LoVo (cell line): ENCODE data around the gene CD164L2.

ENCODE experiments used
- DNase-seq: peaks from one replicate; pipeline ENCODE4 v3.0.0-alpha.2; 2016; ENCODE audit warnings: low spot score

The CD164L2 gene

DNA sequence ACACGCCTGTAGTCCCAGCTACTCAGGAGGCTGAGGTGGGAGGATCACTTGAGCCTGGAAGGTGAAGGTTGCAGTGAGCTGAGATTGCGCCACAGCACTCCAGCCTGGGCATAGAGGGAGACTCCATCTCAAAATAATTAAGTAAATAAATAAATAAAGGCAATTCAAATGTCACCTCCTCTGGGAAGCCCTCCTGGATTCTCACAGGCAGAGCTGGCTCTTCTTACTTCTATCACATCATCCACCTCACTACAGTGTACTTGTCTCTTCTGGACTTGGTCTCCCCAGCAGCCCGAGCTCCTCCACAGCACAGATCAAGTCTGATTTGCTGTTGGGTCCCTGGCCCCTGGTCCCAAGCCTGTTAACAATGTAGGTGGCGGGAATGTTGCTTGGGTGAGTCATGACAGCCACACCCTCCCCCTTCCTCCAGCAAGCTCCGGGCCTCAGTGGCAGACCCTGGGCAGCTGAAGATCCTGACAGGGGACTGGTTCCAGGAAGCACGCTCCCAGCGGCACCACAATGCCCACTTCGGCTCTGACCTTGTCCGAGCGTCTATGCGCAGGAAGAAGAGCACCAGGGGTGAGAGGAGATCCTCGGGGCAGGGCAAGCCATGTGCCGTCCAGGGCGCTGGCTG lies 36.0 kb downstream of the CD164L2 start:
- DNase-seq, result peak; percentile 42

DNA sequence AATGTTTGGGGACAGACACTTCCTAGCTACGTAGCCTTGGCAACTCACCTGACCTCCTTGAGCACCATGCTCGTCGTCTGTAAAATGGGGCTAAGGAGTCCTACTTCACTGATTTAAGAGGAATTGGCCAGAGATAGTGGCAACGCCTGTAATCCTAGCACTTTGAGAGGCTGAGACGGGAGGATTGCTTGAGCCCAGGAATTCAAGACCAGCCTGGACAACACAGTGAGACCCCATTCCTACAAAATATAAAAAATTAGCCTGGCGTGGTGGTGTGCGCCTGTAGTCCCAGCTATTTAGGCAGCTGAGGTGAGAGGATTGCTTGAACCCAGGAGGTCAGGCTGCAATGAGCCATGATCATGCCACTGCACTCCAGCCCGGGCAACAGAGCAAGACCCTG lies 36.8 kb downstream of the CD164L2 start:
- DNase-seq, result no peak

DNA sequence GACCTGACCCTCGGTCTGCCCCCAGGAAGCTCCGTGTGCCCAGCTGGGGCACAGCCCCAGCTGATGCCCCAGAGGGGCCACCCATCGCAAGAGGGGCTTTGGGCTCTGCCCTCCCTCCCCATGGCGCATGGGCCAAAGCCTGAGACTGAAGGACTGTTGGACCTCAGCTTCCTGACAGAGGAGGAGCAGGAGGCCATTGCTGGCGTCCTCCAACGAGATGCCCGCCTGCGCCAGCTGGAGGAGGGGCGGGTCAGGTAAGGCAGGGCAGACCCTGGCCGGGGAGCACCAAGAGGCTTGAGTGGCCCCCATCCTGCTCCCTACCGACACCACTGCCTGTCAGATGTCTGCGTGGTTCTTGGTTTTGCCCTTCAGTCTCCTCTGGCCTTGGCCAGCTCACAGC lies 37.9 kb downstream of the CD164L2 start:
- DNase-seq, result no peak

DNA sequence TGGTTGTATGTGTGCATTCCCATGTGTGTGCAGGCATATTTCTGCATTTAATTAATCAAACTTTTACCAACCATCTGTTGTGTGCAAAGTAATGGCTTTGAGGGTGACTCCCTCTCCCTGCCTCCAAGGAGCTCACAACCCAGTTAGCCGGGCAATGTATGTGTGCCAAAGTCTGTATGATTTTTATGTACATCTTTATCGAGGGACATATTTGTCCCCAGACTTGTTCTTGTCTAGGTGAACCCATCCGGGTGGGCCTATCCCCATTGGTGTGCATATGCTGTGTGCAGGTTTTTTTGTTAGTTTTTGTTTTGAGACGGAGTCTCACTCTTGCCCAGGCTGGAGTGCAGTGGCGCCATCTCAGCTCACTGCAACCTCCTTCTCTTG lies 39.5 kb downstream of the CD164L2 start:
- no peak for DNase-seq

DNA sequence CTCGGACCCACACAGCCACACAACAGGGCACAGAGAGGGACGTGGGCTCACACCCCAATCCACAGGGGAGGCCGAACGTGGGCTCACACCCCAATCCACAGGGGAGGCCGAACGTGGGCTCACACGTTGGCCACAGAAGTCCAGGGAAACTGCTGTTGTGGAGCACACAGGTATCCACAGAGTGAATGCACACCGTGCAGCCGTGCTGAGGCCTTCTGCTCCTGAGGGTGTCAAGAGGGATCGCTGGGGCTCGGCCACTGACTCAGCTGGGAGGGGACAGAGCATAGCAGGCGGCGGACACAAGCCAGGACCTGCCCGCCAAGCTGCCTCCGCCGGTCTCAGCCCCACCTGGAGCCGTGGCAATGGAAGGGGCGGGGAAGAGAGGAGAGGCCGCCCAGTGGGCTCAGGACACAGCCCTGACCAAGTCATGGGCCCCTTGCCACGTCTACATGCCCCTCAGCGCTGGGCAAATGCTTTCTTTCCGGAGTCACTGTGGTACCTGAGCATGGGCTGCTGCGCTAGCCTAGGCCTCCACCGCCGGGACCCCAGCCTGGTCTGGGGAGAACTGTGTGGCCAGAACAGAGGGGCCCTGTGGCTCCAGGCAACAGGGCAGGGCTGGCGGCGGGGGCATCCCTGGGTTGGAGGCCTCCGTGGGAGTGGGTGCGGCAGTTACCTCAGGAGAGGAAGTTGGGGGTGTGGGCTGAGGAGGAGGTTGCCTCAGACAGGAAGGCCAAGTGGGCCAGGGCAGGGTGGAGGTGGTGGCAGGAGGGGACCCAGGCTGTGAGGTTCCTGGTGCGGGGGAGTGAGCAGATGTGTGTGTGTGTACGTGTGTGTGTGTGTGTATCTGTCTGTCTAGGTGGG lies 40.1 kb downstream of the CD164L2 start:
- peak; percentile 44 for DNase-seq

DNA sequence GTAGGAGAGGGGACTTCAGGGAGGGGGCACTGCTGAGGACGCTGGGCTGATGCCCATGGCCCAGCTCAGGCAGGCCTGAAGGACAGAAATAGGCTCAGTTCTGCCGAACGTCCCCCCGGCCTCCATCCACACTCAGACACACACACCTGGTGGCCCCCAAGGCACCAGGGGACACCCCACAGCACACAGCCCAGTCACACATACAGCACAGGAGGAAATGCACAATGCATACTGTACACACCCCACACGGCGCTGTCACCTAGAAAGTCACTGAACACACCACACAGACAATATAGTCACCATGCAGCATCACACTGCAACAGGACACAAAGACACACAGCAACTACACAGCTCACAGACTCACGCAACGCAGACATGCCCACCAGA lies 40.7 kb downstream of the CD164L2 start:
- DNase-seq, result no peak

DNA sequence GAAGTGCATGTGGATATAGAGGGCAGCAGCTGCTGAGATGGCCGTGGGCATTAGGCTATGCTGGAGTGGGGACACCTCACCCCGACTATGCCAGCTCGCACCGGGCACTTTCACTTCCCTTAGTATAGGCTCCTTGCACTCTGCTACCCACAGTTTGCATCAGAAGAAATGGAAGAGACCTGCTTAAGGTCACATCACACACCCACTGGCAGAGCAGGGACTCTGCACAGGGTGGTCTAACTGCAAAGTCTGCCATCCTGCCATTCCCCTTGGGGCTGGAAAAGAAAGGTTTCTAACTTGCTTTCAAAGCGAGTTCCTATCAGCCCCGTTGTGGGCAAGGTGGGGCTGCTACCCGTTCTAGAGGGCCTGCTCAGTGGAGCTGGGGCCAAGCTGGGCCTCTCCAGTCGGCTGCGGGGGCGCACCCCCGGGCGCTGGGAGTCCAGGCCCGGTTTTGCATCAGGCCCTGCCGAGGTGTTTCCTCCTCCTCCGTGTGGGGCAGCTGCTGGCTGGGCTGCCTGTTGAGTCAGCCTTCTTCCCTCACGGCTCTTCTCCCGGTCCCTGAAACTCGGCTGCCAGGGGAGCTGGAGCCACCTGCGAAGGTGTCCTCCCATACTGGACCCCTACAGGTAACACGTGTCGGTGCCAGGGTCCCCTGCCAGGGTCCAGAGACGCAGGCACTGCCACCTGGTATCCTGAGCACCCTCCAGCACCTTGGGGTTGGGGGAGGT lies 41.4 kb downstream of the CD164L2 start, which contains the start of gene SYTL1:
SYTL1 (plus strand) TSS at position 498 of the 728 bp plus-strand sequence. CDS start 3,313 bp downstream, outside the sequence.
- DNase-seq, result no peak

DNA sequence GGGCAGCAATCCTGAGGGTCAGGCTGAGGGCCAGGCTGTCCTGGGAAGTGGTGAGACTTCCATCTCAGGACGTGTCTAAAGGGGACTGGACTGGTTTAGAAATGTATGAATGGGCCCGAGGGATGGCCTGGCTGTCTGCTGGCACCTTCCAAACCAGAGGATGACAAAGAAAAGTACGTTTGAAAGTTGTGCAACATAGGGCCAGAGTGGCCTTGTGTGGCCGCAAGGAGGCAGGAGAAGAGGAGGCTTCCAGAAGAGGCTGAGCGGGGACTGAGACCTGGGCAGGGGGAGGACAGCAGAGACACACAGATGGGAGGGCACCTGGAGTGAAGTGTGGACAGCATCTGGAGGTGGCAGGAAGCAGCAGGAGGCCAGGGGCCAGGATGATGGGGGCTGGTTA lies 43.9 kb downstream of the CD164L2 start:
- DNase-seq, result no peak

DNA sequence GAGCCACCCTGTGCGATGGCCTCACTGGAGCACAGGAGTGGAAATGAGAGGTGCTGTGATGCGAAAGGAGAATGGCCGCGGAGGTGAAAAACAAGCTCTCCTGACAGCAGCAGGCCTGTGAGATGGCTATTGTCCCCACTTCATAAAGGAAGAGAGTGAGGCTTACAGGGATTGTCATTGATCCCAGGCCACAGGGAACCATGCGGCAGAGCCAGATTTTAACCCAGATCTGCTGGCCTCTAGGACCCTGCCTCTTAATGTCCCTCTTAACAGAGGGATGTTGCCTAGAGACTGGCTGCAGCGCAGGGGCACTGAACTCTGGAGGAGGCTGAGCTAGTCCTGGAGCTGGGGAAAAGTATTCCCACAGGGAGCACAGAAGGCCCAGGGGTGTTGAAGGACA lies 44.4 kb downstream of the CD164L2 start:
- no peak for DNase-seq

DNA sequence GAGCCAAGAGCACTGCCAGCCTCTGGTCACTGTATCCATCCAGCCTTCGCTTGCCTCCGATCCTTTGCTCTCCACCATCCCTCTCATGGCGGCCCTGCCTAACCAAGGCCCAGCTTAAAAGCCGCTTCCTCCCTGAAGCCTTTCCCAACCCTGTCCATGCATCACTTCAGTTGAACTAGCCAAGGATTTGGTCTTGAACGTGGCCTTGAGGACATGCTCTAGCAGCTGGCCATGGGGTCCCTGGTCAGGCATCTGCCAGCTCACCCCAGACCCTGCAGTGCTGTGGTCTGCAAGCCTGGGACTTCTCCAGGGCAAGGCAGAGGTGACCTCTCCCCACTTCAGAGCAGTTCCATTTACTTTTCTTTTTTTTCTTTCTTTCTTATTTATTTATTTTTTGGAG lies 46.4 kb downstream of the CD164L2 start:
- DNase-seq, result no peak

DNA sequence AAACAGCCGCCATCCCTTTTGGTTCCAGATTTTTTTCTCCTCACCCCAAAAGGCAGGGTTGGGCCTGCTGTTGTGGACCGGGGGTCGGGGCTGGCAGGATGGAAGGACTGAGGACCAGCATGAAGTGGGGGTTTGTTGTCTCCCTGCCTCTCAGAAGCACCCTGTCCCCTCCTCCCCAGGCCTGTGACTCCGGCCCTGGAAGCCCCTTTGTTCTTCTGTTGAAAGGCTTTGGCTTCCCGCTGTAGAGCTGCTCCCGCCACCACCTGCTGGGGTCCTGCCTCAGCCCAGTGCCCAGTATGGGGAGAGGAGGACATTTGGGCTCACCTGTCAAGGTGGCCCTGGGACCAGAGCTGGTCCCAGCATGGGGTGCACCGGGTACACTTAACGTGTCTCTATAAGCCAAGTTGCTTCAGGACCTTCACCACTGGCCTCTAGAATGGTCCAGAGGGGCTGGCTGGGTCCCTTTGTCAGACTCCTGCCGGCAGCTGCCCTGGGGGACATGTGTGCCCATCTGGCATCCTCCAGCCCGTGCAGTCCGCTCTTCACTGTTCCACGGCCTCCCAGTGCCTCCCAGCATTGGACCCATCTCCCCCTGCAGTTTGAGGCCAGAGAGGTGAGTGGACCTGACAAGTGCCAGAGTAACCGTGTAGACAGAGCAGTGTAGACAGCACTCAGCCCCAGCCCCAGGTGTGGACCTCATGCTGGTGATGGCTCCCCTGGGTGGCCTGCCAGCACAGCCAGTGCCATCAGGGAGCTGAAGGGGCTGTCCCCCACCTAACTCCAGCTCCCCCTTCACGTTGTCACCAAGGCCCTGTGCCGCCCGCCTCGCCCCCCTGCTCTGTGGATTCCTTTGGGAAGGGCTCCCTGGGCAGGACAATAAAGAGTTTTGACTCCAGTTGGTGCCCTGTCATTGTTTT lies 47.4 kb downstream of the CD164L2 start:
- no peak for DNase-seq

DNA sequence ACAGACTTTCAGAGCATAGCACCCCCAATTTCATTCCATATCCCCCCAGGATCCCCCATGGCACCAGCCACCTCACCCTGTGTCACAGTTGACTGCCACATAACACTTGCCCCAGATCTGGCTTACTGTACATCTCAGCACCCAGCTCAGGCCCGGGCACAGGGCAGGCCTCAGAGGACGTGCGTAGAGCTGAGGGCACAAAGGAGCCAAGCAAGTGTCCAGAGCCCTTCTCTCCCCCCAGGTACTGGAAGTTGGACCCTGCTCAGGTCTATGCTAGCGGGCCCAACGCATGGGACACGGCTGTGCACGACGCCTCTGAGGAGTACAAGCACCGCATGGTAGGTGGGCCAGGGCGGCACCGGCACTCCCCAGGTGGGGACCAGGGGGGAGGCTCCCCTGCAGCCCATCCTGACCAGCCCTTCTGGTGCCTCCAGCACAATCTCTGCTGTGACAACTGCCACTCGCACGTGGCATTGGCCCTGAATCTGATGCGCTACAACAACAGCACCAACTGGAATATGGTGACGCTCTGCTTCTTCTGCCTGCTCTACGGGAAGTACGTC lies 49.3 kb downstream of the CD164L2 start:
- no peak for DNase-seq

DNA sequence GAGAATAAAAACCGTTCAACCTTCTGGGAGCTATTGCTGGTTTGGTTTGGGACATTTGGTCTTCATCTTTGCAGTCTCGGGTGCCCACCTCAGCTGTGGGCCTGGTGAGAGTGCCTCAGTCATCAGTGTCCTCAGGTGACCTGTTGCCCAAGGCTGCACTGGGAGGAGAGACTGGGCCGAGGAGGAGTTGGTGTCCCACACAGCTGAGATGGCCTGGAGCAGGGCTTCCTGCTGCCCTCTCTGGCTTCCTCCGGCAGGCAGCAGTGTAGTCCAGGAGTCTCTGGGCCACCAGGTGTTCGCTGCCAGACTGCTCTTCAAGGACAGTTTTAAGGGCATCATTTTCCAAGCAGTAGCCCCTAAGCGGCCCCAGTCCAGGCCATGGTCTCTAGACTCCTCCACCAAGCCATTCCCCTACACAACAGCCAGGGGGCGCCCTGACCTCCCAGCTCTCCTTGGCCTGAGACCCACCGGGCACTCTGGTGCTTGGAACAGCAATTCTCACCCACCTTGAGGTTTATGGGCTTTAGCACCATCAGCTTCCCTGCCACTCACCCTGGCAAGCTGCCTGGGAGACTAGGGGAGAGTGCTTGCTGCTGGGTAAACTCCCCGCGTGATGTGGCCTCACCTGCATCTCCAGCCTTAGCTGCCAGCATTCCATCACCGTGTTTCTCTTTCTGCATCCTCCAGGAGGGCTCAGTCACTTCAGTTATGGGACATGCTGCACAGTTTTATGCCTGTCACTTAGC lies 50.4 kb downstream of the CD164L2 start:
- no peak for DNase-seq

DNA sequence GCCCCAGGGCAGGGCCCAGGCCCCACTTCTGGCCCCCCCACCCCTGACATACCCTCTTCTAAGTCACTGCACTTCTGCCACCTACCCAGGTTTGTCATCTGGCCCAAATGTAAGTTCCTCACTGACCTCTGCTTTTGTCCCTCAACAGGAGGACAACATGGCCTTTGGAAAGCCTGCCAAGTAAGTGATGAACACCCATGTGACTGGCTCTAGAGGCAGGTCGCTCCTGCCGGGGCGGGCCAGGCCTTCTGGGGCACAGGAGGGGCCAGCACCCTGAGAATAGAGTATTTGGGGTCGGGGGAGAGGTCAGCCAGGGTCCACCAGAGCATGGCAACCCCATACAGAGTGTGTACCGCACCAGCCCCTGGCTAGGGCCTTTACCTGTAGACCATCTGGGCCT lies 51.2 kb downstream of the CD164L2 start:
- DNase-seq, result no peak

DNA sequence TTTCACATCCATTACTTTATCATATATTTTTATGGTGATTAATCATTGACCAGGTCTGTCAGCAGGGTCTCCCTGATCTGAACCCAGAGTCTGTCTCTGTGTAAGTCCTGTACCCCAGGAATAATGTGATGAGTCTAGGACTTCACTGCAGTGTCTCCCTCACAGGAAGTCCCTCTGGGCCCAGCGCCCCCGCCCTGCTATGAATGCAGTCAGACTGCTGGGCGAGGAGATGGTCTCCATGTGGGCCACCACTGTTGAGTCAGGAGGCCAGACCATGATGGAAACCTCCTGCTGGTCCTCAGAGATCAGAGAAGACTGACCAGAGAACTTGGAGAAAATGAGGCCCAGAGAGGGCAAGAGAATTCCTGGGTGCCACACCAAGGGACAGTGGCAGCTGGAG lies 51.7 kb downstream of the CD164L2 start:
- DNase-seq, result no peak

DNA sequence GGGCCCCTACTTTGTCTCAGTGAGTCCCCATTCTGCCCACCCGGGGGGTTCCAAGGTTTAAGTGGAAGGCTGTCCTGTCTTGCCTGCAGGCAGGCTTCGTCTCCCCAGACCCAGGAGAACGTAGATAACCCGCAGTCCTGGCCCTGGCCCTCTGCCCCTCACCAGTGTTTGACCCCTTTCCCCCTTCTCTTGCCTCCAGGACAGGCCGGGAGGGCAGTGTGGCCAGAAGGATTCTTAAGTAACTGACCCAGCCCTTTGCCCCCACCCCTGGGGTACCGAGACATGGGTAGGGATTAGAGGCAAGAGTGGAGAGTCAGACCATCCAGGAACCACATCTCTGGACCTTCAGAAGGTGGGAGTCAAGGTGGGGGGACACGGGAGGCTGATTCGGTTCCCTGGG lies 52.3 kb downstream of the CD164L2 start:
- no peak for DNase-seq
